IMR-90 (cell line): ENCODE measurements around the gene GAPT. TPM values are rescaled to one million over a fixed set of nuclear protein-coding genes. Genes with fewer than 3 reads are reported as not detected.

Experiments
- ATAC-seq: fragments of 200-7000 bp; cut with Tn5 transposase; 2 replicates; pipeline ENCODE4 v1.9.1; 2020; ENCODE audit warnings: low read depth, mild to moderate bottlenecking, moderate library complexity
- BruUV-seq: library from RNA; stranded (reverse); fragments of 400-500 nt; replicated peaks from 2 replicates; lab custom pipeline; 2021; lab: Mats Ljungman, UMichigan
- CTCF ChIA-PET: fragments of 300-600 bp; formaldehyde crosslinking; extraction: SDS; loops from one replicate; lab custom pipeline; 2021; ENCODE audit warnings: antibody characterized with exemption; lab: Yijun Ruan, JAX
- POLR2A ChIA-PET: fragments of 300-600 bp; sonication (Branson Sonifier 250); formaldehyde crosslinking; loops from one replicate; lab custom pipeline; 2022; ENCODE audit warnings: antibody characterized with exemption; ENCODE audit not compliant: unreplicated experiment; lab: Charles Lee
- DNase-seq: peaks from one replicate; pipeline ENCODE4 v3.0.0; 2013
- H2AFZ ChIP-seq: replicated peaks from 2 replicates; pipeline ENCODE3; 2013; ENCODE audit warnings: low read length, mild to moderate bottlenecking; ENCODE audit not compliant: poor library complexity
- H2AK5ac ChIP-seq: 2 replicates; pipeline ENCODE4 v1.6.1; 2013; ENCODE audit warnings: low read depth, low read length, inconsistent platforms
- H2AK9ac ChIP-seq: replicated peaks from 2 replicates; pipeline ENCODE3; 2013; ENCODE audit warnings: mild to moderate bottlenecking, low read depth, low read length, moderate library complexity; ENCODE audit not compliant: poor library complexity
- H2BK120ac ChIP-seq: 2 replicates; pipeline ENCODE4 v1.6.1; 2013; ENCODE audit warnings: low read depth, low read length, inconsistent platforms
- H2BK15ac ChIP-seq: 3 replicates; pipeline ENCODE4 v1.6.1; 2013; ENCODE audit warnings: low read depth, low read length, inconsistent platforms
- H2BK20ac ChIP-seq: 2 replicates; pipeline ENCODE4 v1.6.1; 2013; ENCODE audit warnings: low read depth, mild to moderate bottlenecking, inconsistent platforms, low read length, moderate library complexity
- H2BK5ac ChIP-seq: 2 replicates; pipeline ENCODE4 v1.6.1; 2013; ENCODE audit warnings: mild to moderate bottlenecking, low read depth, low read length, inconsistent platforms; ENCODE audit not compliant: poor library complexity, severe bottlenecking
- H3K14ac ChIP-seq: replicated peaks from 2 replicates; pipeline ENCODE4 v1.6.1; 2013; ENCODE audit warnings: low read depth, low read length, inconsistent platforms
- H3K18ac ChIP-seq: 2 replicates; pipeline ENCODE4 v1.6.1; 2013; ENCODE audit warnings: low read depth, low read length, control low read depth
- H3K23ac ChIP-seq: 2 replicates; pipeline ENCODE4 v1.6.1; 2013; ENCODE audit warnings: low read depth, low read length, inconsistent platforms
- H3K27ac ChIP-seq: 2 replicates; pipeline ENCODE4 v1.5.1; 2013; ENCODE audit warnings: mild to moderate bottlenecking, control low read depth, low read length; ENCODE audit not compliant: insufficient read depth
- H3K27me3 ChIP-seq: 2 replicates; pipeline ENCODE4 v1.6.1; 2013; ENCODE audit warnings: low read length; ENCODE audit not compliant: control insufficient read depth, insufficient read depth
- H3K36me3 ChIP-seq: 2 replicates; pipeline ENCODE4 v1.6.1; 2013; ENCODE audit warnings: low read length, mixed read lengths; ENCODE audit not compliant: control insufficient read depth, insufficient read depth
- H3K4ac ChIP-seq: 2 replicates; pipeline ENCODE4 v1.6.1; 2013; ENCODE audit warnings: low read depth, low read length, inconsistent platforms
- H3K4me1 ChIP-seq: 2 replicates; pipeline ENCODE4 v1.6.1; 2013; ENCODE audit warnings: low read length, mixed read lengths; ENCODE audit not compliant: control insufficient read depth, insufficient read depth
- H3K4me2 ChIP-seq: 2 replicates; pipeline ENCODE4 v1.6.1; 2013; ENCODE audit warnings: low read depth, mild to moderate bottlenecking, control low read depth, low read length, moderate library complexity
- H3K4me3 ChIP-seq: 2 replicates; pipeline ENCODE4 v1.5.1; 2013; ENCODE audit warnings: low read depth, mild to moderate bottlenecking, control low read depth, low read length, moderate library complexity; ENCODE audit not compliant: insufficient read depth
- H3K56ac ChIP-seq: 2 replicates; pipeline ENCODE4 v1.6.1; 2013; ENCODE audit warnings: low read length, inconsistent platforms; ENCODE audit not compliant: insufficient read depth; ENCODE audit errors: extremely low read depth
- H3K79me1 ChIP-seq, 2 experiments: 2 replicates each; pipeline ENCODE4 v1.6.1; 2013; ENCODE audit warnings: low read length in 2 of 2, inconsistent platforms in 1 of 2, low read depth in 1 of 2
- H3K9ac ChIP-seq: 2 replicates; pipeline ENCODE4 v1.6.1; 2013; ENCODE audit warnings: low read depth, low read length, control low read depth
- H3K9me1 ChIP-seq: 2 replicates; pipeline ENCODE4 v1.6.1; 2013; ENCODE audit warnings: low read length, inconsistent platforms; ENCODE audit not compliant: insufficient read depth
- H3K9me3 ChIP-seq: 2 replicates; pipeline ENCODE4 v1.6.1; 2013; ENCODE audit warnings: low read length; ENCODE audit not compliant: control insufficient read depth, insufficient read depth
- H4K20me1 ChIP-seq: 2 replicates; pipeline ENCODE4 v1.6.1; 2013; ENCODE audit warnings: low read length, inconsistent platforms; ENCODE audit not compliant: insufficient read depth
- H4K5ac ChIP-seq: 2 replicates; pipeline ENCODE4 v1.6.1; 2013; ENCODE audit warnings: mild to moderate bottlenecking, low read depth, low read length, control low read depth
- H4K8ac ChIP-seq, 2 experiments: 2 replicates each; pipeline ENCODE4 v1.6.1; 2013; ENCODE audit warnings: low read depth in 2 of 2, low read length in 2 of 2, control low read depth in 1 of 2, inconsistent platforms in 1 of 2
- H4K91ac ChIP-seq: 2 replicates; pipeline ENCODE4 v1.6.1; 2013; ENCODE audit warnings: low read depth, low read length, inconsistent platforms; ENCODE audit not compliant: insufficient read depth
- BHLHE40 ChIP-seq: fragments of 150-350 bp; IDR thresholded peaks from 2 replicates; pipeline ENCODE4 v1.6.1; 2016; ENCODE audit warnings: mild to moderate bottlenecking, low read depth, low read length
- FOS ChIP-seq: fragments of 150-350 bp; IDR thresholded peaks from 2 replicates; pipeline ENCODE4 v1.6.1; 2016; ENCODE audit warnings: low read depth, low read length
- MXI1 ChIP-seq: IDR thresholded peaks from 2 replicates; pipeline ENCODE4 v1.6.1; 2012; ENCODE audit warnings: low read depth, mild to moderate bottlenecking, low read length, moderate library complexity, borderline replicate concordance
- POLR2A ChIP-seq: IDR thresholded peaks from 2 replicates; pipeline ENCODE4 v1.6.1; 2012; ENCODE audit warnings: mild to moderate bottlenecking, low read depth, low read length
- dilution Hi-C: fragments of 300-500 bp; cut with HindIII; formaldehyde crosslinking; loops from one replicate; pipeline ENCODE4 v1.14.3; 2018; ENCODE audit warnings: low sequenced_read_pairs; ENCODE audit not compliant: unreplicated experiment
- in situ Hi-C: fragments of 300-500 bp; cut with MboI; formaldehyde crosslinking; loops from 3 replicates; pipeline ENCODE4 v1.14.3; 2019; ENCODE audit warnings: low sequenced_read_pairs, inconsistent platforms, mixed read lengths
- intact Hi-C: fragments of 100-400 bp; cut with micrococcal nuclease; formaldehyde crosslinking; loops from 2 replicates; pipeline ENCODE4 v1.10.0; 2022
- polyA plus RNA-seq, 3 experiments: library from polyadenylated mRNA; depleted of rRNA; stranded (reverse); fragments of >200 nt; gene quantifications; 2 replicates each; pipeline ENCODE4 v1.2.3, GENCODE V29; 2012; ENCODE audit warnings: low replicate concordance in 1 of 3
- total RNA-seq: library from RNA; depleted of rRNA; stranded (reverse); fragments of >200 nt; gene quantifications from 2 replicates; pipeline ENCODE4 v1.2.3, GENCODE V29; 2012

GAPT gene
- total and polyA plus RNA-seq, 2 of the 4 experiments (the other 2 are of a cell fraction): not detected

DNA sequence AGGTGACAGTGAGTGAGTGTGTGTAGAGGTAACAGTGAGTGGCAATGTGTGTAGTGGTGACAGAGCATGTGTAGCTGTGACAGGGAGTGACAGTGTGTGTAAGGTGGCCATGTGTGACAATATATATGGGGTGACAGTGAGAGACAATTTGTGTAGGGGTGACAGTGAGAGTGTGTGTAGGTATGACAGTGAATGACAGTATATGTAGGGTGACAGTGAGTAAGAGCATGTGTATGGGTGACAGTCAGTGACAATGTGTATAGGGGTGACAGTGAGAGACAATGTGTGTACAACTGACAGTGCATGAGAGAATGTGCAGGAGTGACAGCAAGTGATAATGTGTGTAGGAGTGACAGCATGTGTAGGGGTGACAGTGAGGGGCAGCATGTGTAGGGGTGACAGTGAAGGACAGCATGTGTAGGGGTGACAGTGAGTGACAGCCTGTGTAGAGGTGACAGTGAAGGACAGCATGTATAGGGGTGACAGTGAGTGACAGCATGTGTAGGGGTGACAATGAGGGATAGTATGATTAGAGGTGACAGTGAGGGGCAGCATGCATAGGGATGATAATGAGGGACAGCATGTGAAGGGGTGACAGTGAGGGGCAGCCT is 10.1 kb upstream of the GAPT start:
- DNase-seq: no peak
- in situ Hi-C loops (loop anchor here (25.0 kb wide), 1 partner anchor 681 kb away; no protein-coding TSS in a partner anchor), dilution Hi-C loops (no loop called here), intact Hi-C loops (no loop called here)
- H2AK5ac ChIP-seq: no peak overlapping the region
- H2BK120ac ChIP-seq: no peak overlapping the region
- H3K18ac ChIP-seq: no peak overlapping the region
- no peak overlapping the region for H3K4me3 ChIP-seq
- H3K79me1 ChIP-seq: no peaks in the 10 kb centered on the region
- no peaks in the 10 kb centered on the region for H4K20me1 ChIP-seq
- H3K27me3 ChIP-seq: peaks cover 18% of the 10 kb centered on the region
- H2BK15ac ChIP-seq: no peak overlapping the region
- no peak overlapping the region for H3K9ac ChIP-seq
- ChIA-PET CTCF (interaction anchor here (1.2 kb wide), 1 partner anchor 369 kb away, joined by 4 read pairs; no protein-coding TSS in a partner anchor), POLR2A (no interaction called here)
- no peak for TF ChIP-seq BHLHE40
- TF ChIP-seq MXI1: no peak
- TF ChIP-seq POLR2A: no peak
- TF ChIP-seq FOS: no peak
- H3K9me3 ChIP-seq: no peaks in the 10 kb centered on the region
- H2BK20ac ChIP-seq: no peak overlapping the region
- no peak for ATAC-seq
- H4K5ac ChIP-seq: no peak overlapping the region
- H4K91ac ChIP-seq: no peak overlapping the region
- H3K4me1 ChIP-seq: no peaks in the 10 kb centered on the region
- no peak overlapping the region for H4K8ac ChIP-seq
- H3K56ac ChIP-seq: no peak overlapping the region
- no peaks in the 10 kb centered on the region for H3K9me1 ChIP-seq
- H3K4ac ChIP-seq: no peak overlapping the region
- peak overlapping the region; percentile 14 for H2AFZ ChIP-seq
- H3K14ac ChIP-seq: no peak overlapping the region
- no TSS peak for BruUV-seq
- no peak overlapping the region for H2AK9ac ChIP-seq
- H3K36me3 ChIP-seq: no peaks in the 10 kb centered on the region
- H2BK5ac ChIP-seq: no peak overlapping the region
- H3K23ac ChIP-seq: no peak overlapping the region; the same call in 1 of the 2 replicates
- no peak overlapping the region for H3K4me2 ChIP-seq
- no peak overlapping the region for H3K27ac ChIP-seq
